ENCODE data around the gene TMEM250.

Gene TMEM250

GRCh38 chr9:136131629-136132511 is 13.2 kb upstream of the TMEM250 start:
- DNase-seq, result no peak

DNA sequence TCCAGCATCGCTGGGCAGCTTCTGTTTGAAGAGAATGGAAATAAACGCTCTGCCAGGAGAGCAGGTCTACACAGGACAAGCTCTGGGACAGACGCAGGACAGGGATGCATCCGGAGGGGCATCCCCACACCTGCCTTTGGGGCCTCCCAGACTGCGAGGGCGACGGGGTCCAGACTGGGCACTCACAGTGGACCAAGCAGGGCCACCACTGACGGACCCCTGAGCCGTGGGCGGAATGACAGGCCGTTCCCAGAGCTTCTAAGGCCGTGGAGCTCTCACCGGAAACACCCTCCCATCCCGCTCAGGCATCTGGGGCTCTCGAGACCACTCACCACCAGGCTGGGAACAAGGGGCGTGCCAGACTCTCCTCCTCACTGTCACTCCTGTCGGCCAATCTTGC is 10.5 kb upstream of the TMEM250 start:
- DNase-seq, result no peak

DNA sequence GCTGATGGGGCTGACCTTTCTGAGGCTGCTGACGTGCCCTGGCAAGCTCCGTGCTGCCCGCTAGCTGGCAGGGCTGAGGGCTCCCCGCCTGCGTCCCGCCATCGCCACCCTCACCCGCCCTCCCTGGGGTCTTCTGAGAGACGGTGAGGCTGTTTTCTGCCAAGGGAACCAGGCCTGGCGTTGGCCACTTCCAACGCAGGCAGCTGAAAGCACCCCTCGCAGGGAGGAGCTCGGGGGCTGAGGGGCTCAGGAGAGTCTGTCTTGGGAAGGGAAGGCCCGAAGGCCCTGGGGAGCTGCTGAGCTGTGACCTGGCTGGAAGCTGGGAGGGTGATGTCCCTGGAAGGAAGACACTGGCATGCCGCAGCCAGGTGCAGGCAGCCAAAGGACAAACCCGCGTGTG is 9.8 kb upstream of the TMEM250 start:
- no peak for DNase-seq

DNA sequence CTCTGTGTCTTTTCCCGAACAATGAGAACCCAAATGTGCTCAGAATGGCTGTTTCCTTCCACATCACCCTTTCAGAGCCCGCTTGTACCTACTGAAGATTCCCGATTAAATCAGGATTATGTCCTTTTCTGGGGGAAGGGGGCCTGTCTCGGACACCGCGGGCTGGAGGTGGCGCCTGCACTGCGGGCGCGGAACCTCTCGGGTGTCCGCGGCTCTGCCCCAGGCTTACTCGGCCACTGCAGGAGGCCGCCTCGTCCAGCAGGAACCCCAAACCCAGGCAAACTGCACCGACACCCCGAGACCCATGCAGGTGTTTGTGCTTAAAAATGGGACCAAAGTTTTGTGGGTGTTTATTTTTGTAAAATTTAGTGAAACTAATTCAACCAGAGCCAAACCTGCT is 8.6 kb upstream of the TMEM250 start:
- no peak for DNase-seq

GRCh38 chr9:136124976-136125692 is 6.5 kb upstream of the TMEM250 start:
- DNase-seq, result no peak

DNA sequence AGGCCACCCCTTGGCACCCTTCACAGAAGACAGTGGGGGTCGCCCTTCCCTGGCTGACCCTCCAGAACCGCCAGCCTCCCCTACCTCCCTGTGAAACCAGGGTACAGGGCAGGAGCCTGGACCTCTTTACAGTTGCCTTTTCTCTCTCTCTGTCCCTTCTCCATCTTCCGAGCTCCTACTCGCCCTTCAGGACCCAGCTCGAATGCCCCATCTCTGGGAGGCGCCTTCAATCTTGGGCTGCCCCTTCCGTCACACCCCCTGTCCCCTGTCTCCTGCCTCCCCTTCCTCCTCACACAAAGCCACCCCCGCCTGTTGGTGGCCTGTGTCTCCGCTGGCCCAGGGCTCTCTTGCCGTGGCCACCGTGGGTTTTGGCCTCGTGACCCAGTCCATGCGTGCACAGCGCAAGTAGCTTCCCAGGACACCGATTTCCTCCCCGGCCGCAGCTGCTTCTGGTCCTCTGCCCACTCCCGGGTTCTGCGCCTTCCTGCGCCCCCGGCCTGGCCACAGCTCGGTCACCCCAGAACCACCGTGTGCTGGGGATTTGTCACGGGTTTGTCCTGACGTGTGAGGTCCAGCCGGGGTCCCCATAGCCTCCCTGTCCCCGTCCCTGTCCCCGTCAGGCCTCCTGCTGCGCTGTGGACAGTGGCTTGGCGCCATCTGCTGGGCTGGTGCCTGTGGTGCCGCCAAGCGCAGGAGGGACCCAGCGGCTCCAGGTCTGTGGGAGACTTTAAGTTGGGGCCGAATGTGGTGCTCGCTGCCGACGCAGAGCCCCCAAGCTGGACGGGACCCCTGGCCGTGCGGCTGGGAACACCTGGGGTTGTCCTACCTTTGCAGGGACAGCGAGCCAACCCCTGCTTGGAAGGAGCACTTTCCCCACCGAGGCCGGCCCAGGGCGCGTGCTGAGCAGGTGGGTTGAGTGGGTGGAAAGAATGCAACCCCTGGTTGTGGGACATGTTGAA is 4.0 kb upstream of the TMEM250 start:
- DNase-seq, result peak; percentile 76

DNA sequence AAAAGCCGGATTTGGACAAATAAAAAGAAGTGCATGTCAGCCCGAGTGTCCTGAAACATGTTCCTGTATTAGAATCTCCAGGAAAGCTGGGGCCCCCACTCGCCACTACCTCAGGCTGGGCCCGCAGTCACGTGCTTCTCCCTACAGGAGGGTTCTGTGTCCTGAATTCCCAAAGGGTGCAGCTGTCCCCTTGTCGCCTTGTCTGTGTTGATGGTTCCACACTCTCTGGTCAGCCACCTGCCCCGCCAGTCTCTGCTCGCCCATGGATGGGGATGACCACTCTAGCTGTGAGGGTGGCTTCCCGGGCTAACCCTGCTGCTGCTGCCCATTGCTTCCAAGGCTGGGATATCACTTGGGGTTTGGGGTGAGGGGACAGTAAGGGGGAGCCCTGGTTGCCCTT is 3.1 kb upstream of the TMEM250 start:
- DNase-seq, result no peak

GRCh38 chr9:136120438-136120844 is 1.8 kb upstream of the TMEM250 start:
- no peak for DNase-seq

DNA sequence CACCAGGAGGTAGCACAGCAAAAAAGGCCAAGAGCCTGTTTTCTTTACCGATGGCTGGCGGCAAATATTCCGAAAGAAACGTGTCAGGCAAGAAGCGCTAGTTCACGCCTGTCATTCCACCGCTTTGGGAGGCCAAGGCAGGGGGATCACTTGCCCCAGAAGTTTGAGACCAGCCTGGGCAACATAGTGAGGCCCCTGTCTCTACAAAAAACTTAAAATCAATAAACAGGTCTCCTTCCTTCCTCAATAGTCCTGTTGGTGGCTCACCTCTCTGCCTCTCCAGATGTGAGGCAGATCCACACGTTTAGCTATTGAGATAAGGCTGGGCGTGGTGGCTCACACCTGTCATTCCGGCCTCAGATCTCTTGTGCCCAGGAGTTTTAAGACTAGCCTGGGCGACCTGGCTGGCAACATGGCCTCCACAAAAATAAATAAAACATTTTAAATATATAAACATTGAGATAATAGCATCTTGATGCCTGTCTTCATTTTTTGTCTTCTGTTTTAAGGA is 1.3 kb upstream of the TMEM250 start:
- DNase-seq, result no peak

DNA sequence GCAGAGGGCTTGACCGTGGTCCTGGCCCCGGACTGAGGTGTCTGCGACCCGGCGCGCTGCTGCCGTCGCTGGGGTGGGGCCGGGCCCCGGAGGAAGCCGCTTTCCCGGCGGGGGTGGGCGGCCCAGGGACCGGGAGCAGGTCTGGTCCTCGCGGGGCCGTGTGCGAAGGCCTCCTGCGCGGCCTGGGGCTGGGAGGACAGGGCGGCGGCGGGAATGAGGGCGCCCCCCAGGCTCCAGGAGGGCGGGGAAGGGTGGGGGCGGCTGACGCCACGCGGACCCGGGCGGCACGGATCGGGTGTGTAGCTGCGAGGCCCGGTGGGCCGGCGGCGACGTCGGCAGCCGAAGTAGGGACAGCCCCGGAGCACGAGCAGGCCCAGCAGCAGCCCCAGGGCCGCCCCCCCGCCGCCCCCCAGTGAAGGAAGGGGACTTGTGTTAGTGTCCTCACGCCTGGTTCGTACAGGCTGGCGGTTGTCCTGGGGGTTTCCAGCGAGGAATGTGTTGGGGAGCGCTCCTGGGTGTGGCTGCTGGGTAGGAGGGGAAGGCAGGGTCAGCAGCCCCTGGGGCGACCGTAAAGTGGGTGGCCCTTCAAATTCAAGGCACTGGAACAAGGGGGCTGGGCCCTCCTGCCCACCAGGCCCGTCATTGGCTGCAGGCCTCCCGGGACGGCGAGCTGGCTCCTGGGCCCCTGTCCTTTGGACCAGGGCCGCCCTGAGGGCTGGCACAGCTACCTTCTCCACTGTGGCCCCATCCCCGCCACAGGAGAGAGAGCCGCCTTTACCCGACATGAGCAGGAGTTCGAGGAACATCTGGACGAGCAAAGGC is 597 bp upstream of the TMEM250 start:
- no peak for DNase-seq

DNA sequence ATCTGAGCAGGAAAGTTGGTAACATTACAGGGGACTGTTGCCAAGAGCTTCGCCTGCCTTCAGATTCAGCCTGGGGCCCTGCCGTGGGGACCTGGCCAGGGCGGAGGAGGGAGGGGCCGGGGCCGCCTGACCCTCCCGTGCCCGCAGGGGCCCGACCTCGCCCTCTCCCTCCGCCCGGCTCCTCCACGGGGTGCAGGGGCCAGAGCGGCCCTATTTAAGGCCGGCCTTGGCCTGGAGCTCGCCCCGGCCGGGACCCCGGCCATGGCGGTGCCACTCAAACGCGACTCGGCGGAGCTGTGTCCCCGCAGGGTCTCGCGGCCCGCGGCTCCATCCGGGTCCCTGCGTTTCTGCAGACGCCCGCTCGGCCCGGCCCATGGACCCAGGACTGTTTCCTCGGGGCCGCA is 757 bp downstream of the TMEM250 start:
- no peak for DNase-seq

- no peak for DNase-seq
These were observed 1.3 kb downstream of the TMEM250 start for GRCh38 chr9:136117291-136117915.

GRCh38 chr9:136116360-136117098 is 2.1 kb downstream of the TMEM250 start:
- DNase-seq, result no peak

DNA sequence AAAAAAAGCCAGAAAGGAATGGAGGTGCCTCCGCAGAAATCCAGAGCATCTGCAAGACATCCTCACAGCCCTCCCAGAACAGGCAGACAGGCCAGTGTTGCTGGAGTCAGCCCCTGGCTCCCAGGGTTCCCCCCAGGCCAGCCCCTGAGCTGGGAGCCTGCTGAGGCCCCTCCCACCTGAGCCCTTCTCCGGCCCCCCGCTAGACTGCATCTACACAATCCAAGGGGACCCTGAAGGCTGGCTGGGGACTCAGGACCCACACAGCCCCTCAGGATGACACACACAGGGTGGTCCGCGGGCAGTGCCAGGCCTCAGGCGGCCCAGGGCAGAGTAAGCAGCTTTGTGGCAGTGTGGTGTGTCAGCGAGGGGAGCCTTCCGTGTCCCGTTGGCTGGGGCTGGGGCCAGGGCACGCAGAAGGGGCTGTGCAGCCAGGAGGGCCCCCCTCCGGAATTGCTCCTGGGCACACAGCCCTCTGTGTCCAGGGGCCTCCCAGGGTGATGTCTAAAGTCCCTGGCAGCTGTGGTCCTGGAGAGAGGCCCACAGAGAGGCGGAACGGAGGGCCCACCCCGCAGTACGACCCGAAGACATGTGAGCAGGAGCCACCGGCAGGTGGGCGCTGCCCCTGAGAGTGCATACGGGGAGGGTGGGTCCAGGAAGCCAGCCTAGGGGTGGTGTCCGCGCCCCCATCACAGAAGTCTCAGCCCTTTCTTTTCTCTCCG is 2.9 kb downstream of the TMEM250 start:
- no peak for DNase-seq

DNA sequence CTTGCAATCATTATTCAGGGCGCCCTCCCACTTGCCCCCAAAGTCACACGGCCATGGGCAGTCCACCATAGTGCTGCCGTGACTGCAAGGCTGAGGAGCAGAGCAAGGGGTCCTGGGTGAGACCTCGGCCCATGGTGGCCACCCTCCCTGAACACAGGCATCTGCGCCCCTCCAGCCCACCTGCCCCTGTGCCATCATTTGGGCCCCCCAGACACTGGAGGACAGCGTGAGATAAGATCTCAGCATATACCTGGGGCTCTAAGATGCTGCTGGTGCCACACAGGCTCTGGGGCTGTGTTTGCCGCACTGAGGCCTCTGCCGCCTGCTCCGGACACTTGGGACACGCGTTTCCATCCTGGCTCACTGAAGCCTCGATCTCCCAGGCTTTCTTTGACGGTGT is 3.5 kb downstream of the TMEM250 start:
- no peak for DNase-seq

DNA sequence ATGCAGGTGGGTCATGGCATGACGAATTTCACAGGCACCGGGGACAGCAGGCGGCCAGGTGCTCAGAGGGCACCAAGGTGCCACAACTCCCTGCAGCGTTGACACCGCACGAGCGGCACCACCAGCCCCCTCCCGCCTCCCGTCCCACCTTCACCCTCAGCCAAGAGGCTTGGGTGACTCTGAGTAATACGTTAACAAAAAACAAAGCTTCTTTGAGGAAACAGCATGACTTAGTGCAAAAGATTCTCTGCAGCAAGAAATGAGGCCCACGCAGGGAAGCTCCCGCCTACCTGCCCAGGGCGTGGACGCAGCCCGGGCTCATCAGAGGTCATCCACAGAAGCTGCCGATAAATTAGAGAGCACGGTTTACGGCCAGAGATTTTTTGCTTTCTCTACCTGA is 4.1 kb downstream of the TMEM250 start:
- no peak for DNase-seq

DNA sequence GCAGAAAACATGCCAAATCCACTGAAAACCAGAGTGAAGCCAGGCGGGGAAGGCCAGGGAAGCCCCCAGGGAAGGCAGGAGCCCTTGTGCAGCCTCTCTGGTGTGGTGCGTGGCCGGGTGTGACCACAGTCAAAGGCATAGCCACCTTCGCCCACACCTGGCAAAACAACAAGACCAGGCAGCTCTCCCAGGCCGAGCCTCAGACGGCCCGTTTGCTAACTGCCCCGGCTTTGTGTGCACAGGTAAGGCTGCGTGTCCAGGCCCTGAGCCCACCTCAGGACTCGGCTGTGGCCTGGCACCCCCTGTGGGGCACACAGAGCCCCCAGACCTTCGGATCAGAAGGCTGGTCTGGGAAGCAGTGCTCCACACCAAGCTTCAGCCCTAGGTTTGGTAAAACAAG is 6.1 kb downstream of the TMEM250 start:
- DNase-seq, result no peak

- no peak for DNase-seq
These were observed 6.8 kb downstream of the TMEM250 start for GRCh38 chr9:136111910-136112309.

GRCh38 chr9:136111190-136111589 is 7.5 kb downstream of the TMEM250 start:
- no peak for DNase-seq

Data from CD4-positive, alpha-beta T cell treated with Interleukin-15 for 1 hour (primary cell).